Suprapubic skin (tissue), 4 donors: ENCODE results near the gene MFSD6.

Experiments
- CTCF ChIP-seq, 2 donors: fragments of 200-600 bp in 1 of 2; fragments of 450-650 bp in 1 of 2; sonication (generic) in 1 of 2; IDR thresholded peaks; one replicate each; pipeline ENCODE4 v1.5.1; 2016 to 2019; ENCODE audit warnings: antibody characterized with exemption in 2 of 2, mild to moderate bottlenecking in 1 of 2, moderate library complexity in 1 of 2
- EP300 ChIP-seq: sonication (generic); formaldehyde crosslinking; IDR thresholded peaks from one replicate; pipeline ENCODE4 v1.6.1; 2017; ENCODE audit warnings: antibody characterized with exemption
- POLR2AphosphoS5 ChIP-seq, 3 donors: sonication (generic); formaldehyde crosslinking; IDR thresholded peaks; one replicate each; pipeline ENCODE4 v1.6.1; 2017; ENCODE audit warnings: antibody characterized with exemption in 3 of 3

- TF ChIP-seq CTCF (IDR thresholded peaks at IDR 0.05), result no peak
- no peak for TF ChIP-seq EP300
- no peak for TF ChIP-seq POLR2AphosphoS5 (IDR thresholded peaks at IDR 0.05)
Measured at GRCh38 chr2:190407662-190408537, at the start of gene MFSD6.
